ENCODE measurements around the gene NKAP.

- TF ChIP-seq, protein P1, sequence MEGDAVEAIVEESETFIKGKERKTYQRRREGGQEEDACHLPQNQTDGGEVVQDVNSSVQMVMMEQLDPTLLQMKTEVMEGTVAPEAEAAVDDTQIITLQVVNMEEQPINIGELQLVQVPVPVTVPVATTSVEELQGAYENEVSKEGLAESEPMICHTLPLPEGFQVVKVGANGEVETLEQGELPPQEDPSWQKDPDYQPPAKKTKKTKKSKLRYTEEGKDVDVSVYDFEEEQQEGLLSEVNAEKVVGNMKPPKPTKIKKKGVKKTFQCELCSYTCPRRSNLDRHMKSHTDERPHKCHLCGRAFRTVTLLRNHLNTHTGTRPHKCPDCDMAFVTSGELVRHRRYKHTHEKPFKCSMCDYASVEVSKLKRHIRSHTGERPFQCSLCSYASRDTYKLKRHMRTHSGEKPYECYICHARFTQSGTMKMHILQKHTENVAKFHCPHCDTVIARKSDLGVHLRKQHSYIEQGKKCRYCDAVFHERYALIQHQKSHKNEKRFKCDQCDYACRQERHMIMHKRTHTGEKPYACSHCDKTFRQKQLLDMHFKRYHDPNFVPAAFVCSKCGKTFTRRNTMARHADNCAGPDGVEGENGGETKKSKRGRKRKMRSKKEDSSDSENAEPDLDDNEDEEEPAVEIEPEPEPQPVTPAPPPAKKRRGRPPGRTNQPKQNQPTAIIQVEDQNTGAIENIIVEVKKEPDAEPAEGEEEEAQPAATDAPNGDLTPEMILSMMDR (IDR thresholded peaks at IDR 0.05; ENCODE audit: poor library complexity, severe bottlenecking), result no peak
- no peak for TF ChIP-seq EZH2 (IDR thresholded peaks at IDR 0.05; ENCODE audit: borderline replicate concordance, insufficient read depth, low read length, poor library complexity, severe bottlenecking)
- no peak for TF ChIP-seq SMC3 (conservative IDR thresholded peaks at IDR 0.05; ENCODE audit: poor library complexity)
- no peak for TF ChIP-seq MXI1 (conservative IDR thresholded peaks at IDR 0.05; ENCODE audit: poor library complexity, severe bottlenecking)
These were observed 57.8 kb downstream of the NKAP start for GRCh38 chrX:119885554-119886428.
